A549 (cell line): ENCODE measurements around the gene CPLANE1. TPM values are rescaled to one million over a fixed set of nuclear protein-coding genes. Genes with fewer than 3 reads are reported as not detected.

Source experiments
- ATAC-seq, 2 experiments: fragments of 200-7000 bp in 1 of 2; fragments of >200 bp in 1 of 2; cut with Nextera tagmentation in 1 of 2; cut with Tn5 transposase in 1 of 2; 3 replicates each; pipeline versions ENCODE4 v1.8.0 to v1.9.1; 2018 to 2020; ENCODE audit warnings: mild to moderate bottlenecking in 1 of 2, moderate library complexity in 1 of 2
- CTCF ChIA-PET: fragments of 300-600 bp; sonication (Branson Sonifier 250); formaldehyde crosslinking; extraction: SDS; loops from one replicate; lab custom pipeline; 2021; ENCODE audit warnings: antibody characterized with exemption, inconsistent platforms; lab: Yijun Ruan, JAX
- POLR2A ChIA-PET: fragments of 350-600 bp; formaldehyde crosslinking; extraction: SDS; loops from one replicate; lab custom pipeline; 2021; ENCODE audit warnings: antibody characterized with exemption, inconsistent platforms; lab: Yijun Ruan, JAX
- DNase-seq, 2 experiments: peaks; one replicate each; pipeline versions ENCODE4 v3.0.0 to v3.0.0-alpha.2; 2011 to 2016; ENCODE audit warnings: low read depth in 1 of 2, low spot score in 1 of 2
- FAIRE-seq: peaks from 2 replicates; lab custom pipeline; 2011; peaks lifted over from hg19 to GRCh38; lab: Jason Lieb, UNC
- H3K27ac ChIP-seq, 2 experiments: fragments of >200 bp; sonication (Bioruptor Twin); formaldehyde crosslinking; 3 replicates each; pipeline ENCODE4 v1.5.1; 2016 to 2017
- H3K4me1 ChIP-seq: fragments of >200 bp; sonication (Bioruptor Twin); formaldehyde crosslinking; 3 replicates; pipeline ENCODE4 v1.6.1; 2016
- H3K4me2 ChIP-seq: fragments of >200 bp; sonication (Bioruptor Twin); formaldehyde crosslinking; 3 replicates; pipeline ENCODE4 v1.6.1; 2016
- H3K4me3 ChIP-seq: fragments of >200 bp; sonication (Bioruptor Twin); formaldehyde crosslinking; 3 replicates; pipeline ENCODE4 v1.5.1; 2016
- H3K9me3 ChIP-seq: fragments of >200 bp; sonication (Bioruptor Twin); formaldehyde crosslinking; 3 replicates; pipeline ENCODE4 v1.6.1; 2016
- CHD2 ChIP-seq: fragments of 150-350 bp; IDR thresholded peaks from 2 replicates; pipeline ENCODE4 v1.6.1; 2014; ENCODE audit warnings: low read length; ENCODE audit not compliant: partially characterized antibody
- E2F6 ChIP-seq: IDR thresholded peaks from 2 replicates; pipeline ENCODE4 v1.6.1; 2012; ENCODE audit warnings: low read depth, borderline replicate concordance
- FOSB ChIP-seq: fragments of 250-450 bp; sonication (Bioruptor Pico); IDR thresholded peaks from 2 replicates; pipeline ENCODE4 v1.5.0; 2020; ENCODE audit warnings: mild to moderate bottlenecking, moderate library complexity
- HES2 ChIP-seq: fragments of >200 bp; sonication (Bioruptor Twin); formaldehyde crosslinking; IDR thresholded peaks from 2 replicates; pipeline ENCODE4 v1.6.1; 2016
- HMGXB4 ChIP-seq: fragments of 250-450 bp; sonication (Bioruptor Pico); IDR thresholded peaks from 2 replicates; pipeline ENCODE4 v1.5.0; 2021; ENCODE audit warnings: mild to moderate bottlenecking, moderate library complexity, borderline replicate concordance
- HOXA7 ChIP-seq: fragments of 250-450 bp; sonication (Bioruptor Pico); IDR thresholded peaks from 2 replicates; pipeline ENCODE4 v1.5.0; 2020; ENCODE audit warnings: mild to moderate bottlenecking, moderate library complexity
- KDM5A ChIP-seq: fragments of 200-600 bp; sonication (generic); IDR thresholded peaks from 2 replicates; pipeline ENCODE4 v1.6.1; 2016; ENCODE audit warnings: antibody characterized with exemption, mild to moderate bottlenecking
- MAX ChIP-seq: IDR thresholded peaks from 2 replicates; pipeline ENCODE4 v1.6.1; 2012
- MAZ ChIP-seq: fragments of 150-350 bp; IDR thresholded peaks from 2 replicates; pipeline ENCODE4 v1.6.1; 2014; ENCODE audit warnings: antibody characterized with exemption, low read depth, low read length, borderline replicate concordance
- POLR2A ChIP-seq: IDR thresholded peaks from 2 replicates; pipeline ENCODE4 v1.6.1; 2012; ENCODE audit warnings: mild to moderate bottlenecking, low read length
- RAD21 ChIP-seq, 2 experiments: fragments of >200 bp in 1 of 2; sonication (Bioruptor Twin) in 1 of 2; formaldehyde crosslinking in 1 of 2; IDR thresholded peaks in 1 of 2; conservative IDR thresholded peaks in 1 of 2; 2 replicates in 1 of 2; 3 replicates in 1 of 2; pipeline ENCODE4 v1.6.1; 2012 to 2018; ENCODE audit warnings: inconsistent platforms in 1 of 2
- RCOR1 ChIP-seq: fragments of 150-350 bp; IDR thresholded peaks from 2 replicates; pipeline ENCODE4 v1.6.1; 2014; ENCODE audit warnings: antibody characterized with exemption, low read length, low read depth
- REST ChIP-seq: fragments of 200-600 bp; sonication (generic); IDR thresholded peaks from 2 replicates; pipeline ENCODE4 v1.6.1; 2016; ENCODE audit warnings: antibody characterized with exemption, mild to moderate bottlenecking, moderate library complexity
- RNF2 ChIP-seq: fragments of 200-600 bp; sonication (generic); IDR thresholded peaks from 2 replicates; pipeline ENCODE4 v1.6.1; 2016; ENCODE audit warnings: low read depth, mild to moderate bottlenecking, antibody characterized with exemption, moderate library complexity, borderline replicate concordance
- SREBF2 ChIP-seq: fragments of 450-650 bp; IDR thresholded peaks from 2 replicates; pipeline ENCODE4 v1.6.1; 2014; ENCODE audit warnings: mild to moderate bottlenecking, moderate library complexity
- ZNF302 ChIP-seq: fragments of 250-450 bp; sonication (Bioruptor Pico); IDR thresholded peaks from 2 replicates; pipeline ENCODE4 v1.9.0; 2021; ENCODE audit warnings: inconsistent platforms, mild to moderate bottlenecking, moderate library complexity
- WGBS: methylation state at CpG from one replicate; pipeline ENCODE4 v1.1.6; 2017; ENCODE audit errors: missing lambda C conversion rate; 5-methylcytosine and 5-hydroxymethylcytosine counted together
- polyA plus RNA-seq, 4 experiments: library from polyadenylated mRNA; depleted of rRNA in 3 of 4; stranded (reverse); fragments of >200 nt; fragmentation: RNase III in 1 of 4; extraction: RNeasy Plus Mini Kit Qiagen cat#74134 plus additional on column Dnase treatment in 1 of 4; gene quantifications; 2 replicates in 3 of 4; 3 replicates in 1 of 4; pipeline ENCODE4 v1.2.3, GENCODE V29; 2011 to 2017
- TF ChIP-seq, protein P1 (sequence below): IDR thresholded peaks from 2 replicates; pipeline ENCODE4 v1.6.1; 2012

Gene CPLANE1
- polyA plus RNA-seq, 2 of the 4 experiments (the other 2 are of a cell fraction), result 5.5 to 15.7 TPM

DNA sequence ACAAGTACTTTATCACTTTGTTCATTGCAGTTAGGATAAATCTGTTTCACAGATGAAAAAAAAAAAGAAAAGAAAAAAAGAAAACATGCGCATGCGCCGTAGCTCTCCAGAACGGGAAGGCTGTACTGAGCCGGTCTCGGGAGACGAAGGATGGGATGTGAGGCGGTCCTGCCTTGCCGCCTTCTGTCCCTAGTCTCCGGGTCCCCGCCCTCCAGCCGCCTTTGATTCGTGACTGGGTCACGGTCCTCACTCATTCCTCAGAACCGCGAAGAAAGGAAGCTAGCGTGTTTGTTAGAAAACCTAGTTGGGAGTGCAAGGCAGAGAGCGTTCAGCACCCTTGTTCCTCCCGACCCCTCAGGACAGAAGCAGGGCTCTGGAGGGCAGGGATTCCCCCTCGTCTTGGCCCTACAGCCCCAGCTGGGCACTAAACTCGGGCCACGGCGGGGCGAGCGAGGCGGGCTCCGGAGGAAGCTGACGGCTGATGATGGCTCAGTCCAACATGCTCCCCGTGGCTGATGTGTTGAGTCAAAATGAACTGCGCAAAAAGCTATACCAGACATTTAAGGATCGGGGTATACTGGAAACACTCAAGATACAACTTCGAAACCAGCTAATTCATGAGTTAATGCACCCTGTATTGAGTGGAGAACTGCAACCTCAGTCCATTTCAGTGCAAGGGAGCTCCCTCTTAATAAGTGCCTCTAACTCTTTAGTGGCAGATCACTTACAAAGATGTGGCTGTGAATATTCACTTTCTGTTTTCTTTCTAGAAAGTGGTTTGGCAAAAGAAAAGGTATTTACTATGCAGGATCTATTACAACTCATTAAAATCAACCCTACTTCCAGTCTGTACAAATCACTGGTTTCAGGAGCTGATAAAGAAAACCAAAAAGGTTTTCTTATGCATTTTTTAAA is 40.0 kb downstream of the CPLANE1 start:
- no peak for DNase-seq
- FAIRE-seq, result no peak
- Histone ChIP-seq H3K27ac (no peak overlapping the region), H3K4me2 (no peak overlapping the region), H3K4me3 (no peak overlapping the region), H3K4me1 (no peaks in the 10 kb centered on the region), H3K9me3 (no peaks in the 10 kb centered on the region)
- no peak for TF ChIP-seq MAX
- POLR2A ChIA-PET, result interaction anchor here (0.9 kb wide), 1 partner anchor 40 kb away, joined by 3 read pairs; the partner anchor contains the start of gene CPLANE1
- no peak for ATAC-seq
- 95% methylated on average over 32 of the region's 32 CpGs for whole genome bisulfite sequencing
- CTCF ChIA-PET, result interaction anchor here (0.5 to 1.0 kb wide), 3 partner anchors 12 to 185 kb away, joined by 3 to 4 read pairs (median 3); no protein-coding TSS in a partner anchor

DNA sequence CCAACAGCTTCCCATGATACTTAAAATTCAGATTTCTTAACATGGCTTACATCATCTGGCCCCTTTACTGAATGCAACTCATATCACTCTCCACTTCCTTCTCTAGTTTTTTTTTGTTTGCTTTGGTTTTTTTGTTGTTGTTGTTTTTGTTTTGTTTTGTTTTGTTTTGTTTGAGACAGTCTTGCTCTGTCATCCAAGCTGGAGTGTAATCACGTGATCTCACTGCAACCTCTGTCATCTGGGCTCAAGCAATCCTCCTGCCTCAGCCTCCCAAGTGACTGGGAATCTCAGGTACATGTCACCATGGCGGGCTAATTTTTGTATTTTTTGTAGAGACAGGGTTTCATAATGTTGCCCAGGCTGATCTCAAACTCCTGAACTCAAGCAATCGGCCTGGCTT is 41.4 kb downstream of the CPLANE1 start:
- CTCF ChIA-PET, result interaction anchor here (0.5 kb wide), 1 partner anchor 369 kb away, joined by 5 read pairs; no protein-coding TSS in a partner anchor

More for the DNA sequence above, 41.4 kb downstream of the CPLANE1 start:
- Histone ChIP-seq H3K27ac (no peak overlapping the region), H3K9me3 (no peaks in the 10 kb centered on the region), H3K4me3 (no peak overlapping the region), H3K4me2 (no peak overlapping the region)
- DNase-seq, result no peak
- POLR2A ChIA-PET, result no interaction called here
- FAIRE-seq, result no peak
- no peak for ATAC-seq
- 80% methylated on average over 3 of the region's 3 CpGs for WGBS
- no peak for TF ChIP-seq RCOR1
- TF ChIP-seq CHD2, result no peak
- TF ChIP-seq, protein P1, sequence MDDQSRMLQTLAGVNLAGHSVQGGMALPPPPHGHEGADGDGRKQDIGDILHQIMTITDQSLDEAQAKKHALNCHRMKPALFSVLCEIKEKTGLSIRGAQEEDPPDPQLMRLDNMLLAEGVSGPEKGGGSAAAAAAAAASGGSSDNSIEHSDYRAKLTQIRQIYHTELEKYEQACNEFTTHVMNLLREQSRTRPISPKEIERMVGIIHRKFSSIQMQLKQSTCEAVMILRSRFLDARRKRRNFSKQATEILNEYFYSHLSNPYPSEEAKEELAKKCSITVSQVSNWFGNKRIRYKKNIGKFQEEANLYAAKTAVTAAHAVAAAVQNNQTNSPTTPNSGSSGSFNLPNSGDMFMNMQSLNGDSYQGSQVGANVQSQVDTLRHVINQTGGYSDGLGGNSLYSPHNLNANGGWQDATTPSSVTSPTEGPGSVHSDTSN, result no peak
- no peak for TF ChIP-seq REST
- TF ChIP-seq ZNF302 (CRISPR knock-in tag), result no peak
- TF ChIP-seq FOSB, result no peak
- no peak for TF ChIP-seq RAD21 (conservative IDR thresholded peaks at IDR 0.05 in 1 of 2, IDR thresholded peaks at IDR 0.05 in 1 of 2)
- no peak for TF ChIP-seq POLR2A
- no peak for TF ChIP-seq KDM5A
- TF ChIP-seq RNF2, result no peak
- TF ChIP-seq SREBF2, result no peak
- TF ChIP-seq MAZ, result no peak
- TF ChIP-seq HMGXB4 (CRISPR knock-in tag), result no peak
- TF ChIP-seq HOXA7 (CRISPR knock-in tag), result no peak
- no peak for TF ChIP-seq E2F6
- TF ChIP-seq HES2, result no peak
- TF ChIP-seq, all 56 proteins: peak for 0
- no peaks in the 10 kb centered on the region for H3K4me1 ChIP-seq
